Nephron progenitor cell (in vitro differentiated cells): ENCODE results near the gene DNAL1.
A peak's percentile ranks its signal among the peaks of the same experiment; 100 is the strongest.

ENCODE experiments used
- DNase-seq: peaks from one replicate; pipeline ENCODE4 v3.0.0; 2021
- H3K27ac Mint-ChIP-seq: 2 replicates; pipeline ENCODE4 v1.8.0; 2021; ENCODE audit warnings: mild to moderate bottlenecking, moderate library complexity, mixed read lengths
- H3K27me3 Mint-ChIP-seq: 2 replicates; pipeline ENCODE4 v1.8.0; 2021; ENCODE audit warnings: mild to moderate bottlenecking, low read depth, mixed read lengths; ENCODE audit not compliant: poor library complexity
- H3K36me3 Mint-ChIP-seq: 2 replicates; pipeline ENCODE4 v1.8.0; 2021; ENCODE audit warnings: low read depth, mixed read lengths
- H3K4me1 Mint-ChIP-seq: 2 replicates; pipeline ENCODE4 v1.8.0; 2021; ENCODE audit warnings: mixed read lengths
- H3K4me3 Mint-ChIP-seq: 2 replicates; pipeline ENCODE4 v1.8.0; 2021; ENCODE audit warnings: mild to moderate bottlenecking, moderate library complexity, mixed read lengths
- H3K9me3 Mint-ChIP-seq: 2 replicates; pipeline ENCODE4 v1.8.0; 2021; ENCODE audit warnings: mild to moderate bottlenecking, moderate library complexity, mixed read lengths
- CTCF ChIP-seq: fragments of 200-600 bp; sonication (generic); IDR thresholded peaks from 2 replicates; pipeline ENCODE4 v1.5.0; 2021; ENCODE audit warnings: antibody characterized with exemption

Gene DNAL1

GRCh38 chr14:73644531-73645247 is at the start of gene DNAL1:
TSS of gene DNAL1 (plus strand) at chr14:73644986. CDS start at chr14:73645040, 54 bp downstream.
- peaks cover 25% of the 10 kb centered on the region for H3K4me1 Mint-ChIP-seq
- H3K36me3 Mint-ChIP-seq: peaks cover 4% of the 10 kb centered on the region
- DNase-seq: peak; percentile 94
- H3K9me3 Mint-ChIP-seq: no peaks in the 10 kb centered on the region
- peak within 1 kb of the TSS; percentile 73 for H3K27ac Mint-ChIP-seq
- no peak for TF ChIP-seq CTCF
- peak within 1 kb of the TSS; percentile 98 for H3K4me3 Mint-ChIP-seq
- H3K27me3 Mint-ChIP-seq: peaks cover 7% of the 10 kb centered on the region

DNA sequence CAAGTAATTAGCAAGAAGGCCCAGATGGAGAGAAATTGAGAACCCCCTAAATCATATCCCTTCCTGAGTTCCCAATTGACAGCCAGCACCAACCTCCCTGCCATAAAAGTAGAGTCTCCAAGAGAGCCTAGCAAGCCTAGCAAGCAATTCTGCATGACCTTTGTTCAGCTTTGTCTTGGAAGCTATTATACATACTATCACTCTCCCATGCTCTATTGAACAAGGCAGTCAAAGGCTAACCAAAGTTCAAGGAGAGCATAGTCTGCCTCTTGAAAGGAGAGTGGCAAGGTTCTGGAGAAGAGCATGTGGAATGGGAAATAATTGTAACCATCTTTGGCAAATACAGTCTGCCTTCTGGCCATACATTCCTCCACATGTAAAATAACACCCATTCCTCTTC is 45.3 kb upstream of the DNAL1 start:
- Mint-ChIP-seq H3K36me3 (no peaks in the 10 kb centered on the region), H3K9me3 (peaks cover under 1% of the 10 kb centered on the region)

DNA sequence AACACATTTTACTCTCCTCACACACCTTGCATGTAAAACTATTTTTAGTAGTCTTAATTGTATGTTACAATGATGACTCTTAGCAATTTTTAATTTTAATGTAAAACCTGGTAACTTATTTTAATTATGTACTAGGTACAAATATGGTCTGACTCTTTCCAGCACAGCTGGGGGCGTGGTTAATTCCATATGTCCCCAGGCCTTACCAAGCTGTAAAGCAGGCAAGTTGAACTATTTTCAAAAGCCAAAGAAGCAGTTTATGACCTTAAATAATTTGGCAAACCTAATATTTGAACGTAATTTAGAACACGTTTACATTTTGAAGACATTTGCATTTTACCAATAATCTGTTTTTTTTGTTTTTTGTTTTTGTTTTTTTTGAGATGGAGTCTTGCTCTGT is 41.8 kb upstream of the DNAL1 start:
- Mint-ChIP-seq H3K4me3 (no peak overlapping the region), H3K27ac (no peak overlapping the region), H3K36me3 (no peaks in the 10 kb centered on the region), H3K27me3 (peaks cover 13% of the 10 kb centered on the region), H3K9me3 (peaks cover 21% of the 10 kb centered on the region), H3K4me1 (peaks cover 26% of the 10 kb centered on the region)
- no peak for DNase-seq
- TF ChIP-seq CTCF: no peak

More for the DNA sequence above, 45.3 kb upstream of the DNAL1 start:
- peak; percentile 13 for DNase-seq
- Mint-ChIP-seq H3K4me3 (no peak overlapping the region), H3K27me3 (peaks cover 20% of the 10 kb centered on the region), H3K4me1 (peaks cover 26% of the 10 kb centered on the region), H3K27ac (peak overlapping the region; percentile 9)
- no peak for TF ChIP-seq CTCF

GRCh38 chr14:73606271-73606670 is 38.5 kb upstream of the DNAL1 start:
- no peak overlapping the region for H3K4me3 Mint-ChIP-seq
- peaks cover 30% of the 10 kb centered on the region for H3K9me3 Mint-ChIP-seq
- no peak overlapping the region for H3K27ac Mint-ChIP-seq
- peaks cover 10% of the 10 kb centered on the region for H3K4me1 Mint-ChIP-seq
- TF ChIP-seq CTCF: no peak
- peaks cover 25% of the 10 kb centered on the region for H3K27me3 Mint-ChIP-seq
- no peak for DNase-seq
- H3K36me3 Mint-ChIP-seq: no peaks in the 10 kb centered on the region

GRCh38 chr14:73607241-73607640 is 37.5 kb upstream of the DNAL1 start:
- Mint-ChIP-seq H3K4me1 (peaks cover 8% of the 10 kb centered on the region), H3K4me3 (no peak overlapping the region), H3K27ac (no peak overlapping the region)

More at GRCh38 chr14:73607241-73607640, 37.5 kb upstream of the DNAL1 start:
- Mint-ChIP-seq H3K36me3 (no peaks in the 10 kb centered on the region), H3K9me3 (peaks cover 32% of the 10 kb centered on the region), H3K27me3 (peaks cover 32% of the 10 kb centered on the region)
- no peak for TF ChIP-seq CTCF
- DNase-seq: no peak
